ENCODE measurements around the gene LRRFIP2.
"Not testable (repeated sequence)": the region's sequence is repeated elsewhere in the genome, so short reads cannot be mapped to it uniquely, and the experiment has no call there.

The LRRFIP2 gene, protein sequence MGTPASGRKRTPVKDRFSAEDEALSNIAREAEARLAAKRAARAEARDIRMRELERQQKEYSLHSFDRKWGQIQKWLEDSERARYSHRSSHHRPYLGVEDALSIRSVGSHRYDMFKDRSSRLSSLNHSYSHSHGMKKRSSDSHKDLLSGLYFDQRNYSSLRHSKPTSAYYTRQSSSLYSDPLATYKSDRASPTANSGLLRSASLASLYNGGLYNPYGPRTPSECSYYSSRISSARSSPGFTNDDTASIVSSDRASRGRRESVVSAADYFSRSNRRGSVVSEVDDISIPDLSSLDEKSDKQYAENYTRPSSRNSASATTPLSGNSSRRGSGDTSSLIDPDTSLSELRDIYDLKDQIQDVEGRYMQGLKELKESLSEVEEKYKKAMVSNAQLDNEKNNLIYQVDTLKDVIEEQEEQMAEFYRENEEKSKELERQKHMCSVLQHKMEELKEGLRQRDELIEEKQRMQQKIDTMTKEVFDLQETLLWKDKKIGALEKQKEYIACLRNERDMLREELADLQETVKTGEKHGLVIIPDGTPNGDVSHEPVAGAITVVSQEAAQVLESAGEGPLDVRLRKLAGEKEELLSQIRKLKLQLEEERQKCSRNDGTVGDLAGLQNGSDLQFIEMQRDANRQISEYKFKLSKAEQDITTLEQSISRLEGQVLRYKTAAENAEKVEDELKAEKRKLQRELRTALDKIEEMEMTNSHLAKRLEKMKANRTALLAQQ

DNA sequence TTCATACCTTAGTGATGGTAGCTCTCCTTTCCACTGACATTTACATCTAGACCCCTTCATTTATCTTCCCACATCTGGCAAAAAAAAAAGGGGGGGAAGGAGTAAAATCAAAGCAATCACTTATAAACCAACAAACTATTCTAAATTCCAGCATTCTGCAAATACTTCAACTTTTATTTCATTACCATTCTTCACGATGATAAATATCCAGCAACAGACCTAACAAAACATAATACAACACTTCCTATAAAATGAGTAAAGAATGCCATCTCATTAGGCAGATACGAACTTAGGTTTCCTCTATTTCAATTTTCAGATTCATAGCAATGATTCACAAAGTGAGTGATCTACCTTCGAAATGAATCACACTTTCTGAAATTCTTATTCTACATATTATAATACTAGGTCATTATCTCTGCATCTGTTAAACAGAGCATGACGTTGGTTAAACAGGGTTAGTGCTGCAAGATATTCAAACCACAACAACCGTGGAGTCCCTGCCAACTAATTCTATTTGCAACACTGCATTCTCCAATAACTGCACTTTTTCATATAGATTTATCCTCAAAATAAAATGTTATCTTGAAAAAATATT, at the start of gene LRRFIP2:
LRRFIP2 (minus strand) TSS at position 51 of the 595 bp plus-strand sequence. CDS start 25,599 bp downstream, outside the sequence.
- DNase-seq (ENCODE audit: low read depth): no peak

- DNase-seq (ENCODE audit: low read depth): no peak
Observed at GRCh38 chr3:37223576-37223975, 49.2 kb upstream of the LRRFIP2 start.

DNA sequence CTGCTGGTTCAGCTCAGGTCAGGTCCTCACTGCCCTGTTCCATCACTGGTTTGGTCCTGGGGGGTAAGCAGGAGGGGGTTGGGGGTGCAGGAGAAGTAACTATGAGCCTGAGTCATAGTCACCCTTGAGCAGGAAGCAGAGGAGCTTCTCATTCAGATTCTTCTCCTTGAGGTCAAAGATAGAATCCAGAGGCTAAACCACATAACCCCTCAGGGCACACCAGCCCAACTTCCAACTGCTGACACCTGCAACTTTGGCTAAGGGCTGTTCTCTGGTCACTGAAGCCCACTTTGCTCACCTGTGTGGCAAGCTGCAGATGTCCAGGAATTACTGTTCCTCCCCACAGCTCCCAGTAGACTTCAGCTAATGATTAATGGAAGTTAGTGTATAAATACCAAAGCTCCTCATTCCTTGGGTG, 48.8 kb upstream of the LRRFIP2 start:
- no peak for DNase-seq (ENCODE audit: low read depth)

GRCh38 chr3:37222542-37222941, 48.2 kb upstream of the LRRFIP2 start:
- not testable (repeated sequence) for DNase-seq (ENCODE audit: low read depth)

DNA sequence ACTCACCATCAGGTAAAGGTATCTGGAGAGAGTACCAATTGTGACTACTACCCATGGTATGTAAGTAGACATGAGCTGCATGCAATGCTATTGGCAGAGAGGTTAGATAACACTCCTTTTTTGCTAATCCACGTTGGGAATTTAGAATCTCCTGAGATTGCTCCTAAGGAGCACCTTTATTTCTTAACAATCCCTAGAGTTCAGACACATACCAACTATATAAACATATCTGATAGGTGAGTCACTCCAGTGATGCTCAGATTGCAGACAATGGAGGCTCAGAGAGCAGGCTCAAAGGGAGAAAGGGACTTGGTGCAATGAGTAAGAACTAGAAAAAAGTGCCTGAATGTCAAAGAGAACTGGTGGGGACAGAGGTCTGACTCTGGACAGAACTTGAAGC, 47.0 kb upstream of the LRRFIP2 start:
- DNase-seq (ENCODE audit: low read depth): no peak

GRCh38 chr3:37219266-37219665, 44.9 kb upstream of the LRRFIP2 start:
- no peak for DNase-seq (ENCODE audit: low read depth)

DNA sequence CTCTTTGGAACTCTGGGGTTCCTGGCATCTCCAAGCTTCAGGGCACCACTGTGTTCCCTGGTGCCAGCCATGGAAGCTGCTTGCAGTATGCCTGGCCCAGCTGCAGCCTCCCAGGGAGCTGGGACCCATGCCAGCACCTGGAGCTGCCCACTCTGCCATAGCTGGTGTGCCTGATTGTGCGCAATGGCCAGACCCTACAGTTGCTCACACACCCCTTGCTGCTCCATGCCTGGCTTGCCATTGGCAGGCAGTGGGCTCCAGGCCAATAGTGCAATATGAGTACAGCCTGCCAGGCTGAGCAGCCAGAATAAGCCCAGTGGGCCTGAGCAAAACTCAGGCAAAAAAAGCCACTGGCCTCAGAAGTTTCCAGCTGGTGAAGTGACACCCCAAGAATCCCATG, 43.8 kb upstream of the LRRFIP2 start:
- DNase-seq (ENCODE audit: low read depth): no peak

GRCh38 chr3:37217098-37217849, 42.9 kb upstream of the LRRFIP2 start:
- no peak for DNase-seq (ENCODE audit: low read depth)

DNA sequence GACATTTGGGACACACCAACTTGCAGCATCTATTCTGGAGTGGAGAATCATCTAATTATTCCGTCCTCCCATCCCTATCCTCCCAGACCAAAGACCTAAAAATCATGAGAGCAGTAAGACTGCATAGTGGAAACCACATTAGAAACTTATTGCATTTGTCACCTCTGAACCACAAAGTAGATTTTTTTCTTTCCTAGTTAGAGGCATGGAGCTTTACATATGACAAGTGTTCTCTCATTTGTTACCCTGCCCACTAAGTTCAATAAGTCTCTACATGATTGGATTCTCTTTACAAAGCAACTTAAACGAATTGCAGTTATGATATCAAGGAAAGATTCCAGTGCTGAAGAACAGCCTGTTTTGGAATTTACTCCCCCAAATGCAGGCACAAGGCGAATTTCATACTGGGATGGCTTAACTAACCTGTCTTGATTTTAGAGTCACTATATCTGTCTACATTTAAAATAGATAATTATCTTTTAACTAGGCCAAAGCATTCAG, 42.3 kb upstream of the LRRFIP2 start:
- DNase-seq (ENCODE audit: low read depth): no peak

DNA sequence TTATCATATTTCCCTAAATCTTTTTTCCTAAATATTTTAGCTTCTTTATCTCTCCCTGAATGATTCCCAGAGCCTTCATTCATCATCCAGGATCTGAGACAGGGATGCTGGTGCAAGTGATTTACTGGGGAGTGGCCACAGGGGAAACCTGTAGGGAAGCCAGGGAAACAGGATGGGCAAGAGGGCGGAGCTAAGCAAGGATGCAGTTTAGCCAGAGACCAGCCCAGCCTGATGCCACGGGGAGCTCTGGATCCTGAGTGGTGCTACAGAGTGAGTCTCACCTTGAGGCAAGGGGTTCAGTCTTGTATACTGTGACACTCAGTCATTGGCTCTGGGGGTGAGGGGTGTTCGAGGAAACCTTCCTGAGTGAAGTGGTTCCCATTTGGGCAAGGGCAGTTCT, 39.7 kb upstream of the LRRFIP2 start:
- DNase-seq (ENCODE audit: low read depth): no peak

GRCh38 chr3:37210230-37210629, 35.8 kb upstream of the LRRFIP2 start:
- DNase-seq (ENCODE audit: low read depth): no peak

- not testable (repeated sequence) for DNase-seq (ENCODE audit: low read depth)
Observed at GRCh38 chr3:37208576-37208975, 34.2 kb upstream of the LRRFIP2 start.

DNA sequence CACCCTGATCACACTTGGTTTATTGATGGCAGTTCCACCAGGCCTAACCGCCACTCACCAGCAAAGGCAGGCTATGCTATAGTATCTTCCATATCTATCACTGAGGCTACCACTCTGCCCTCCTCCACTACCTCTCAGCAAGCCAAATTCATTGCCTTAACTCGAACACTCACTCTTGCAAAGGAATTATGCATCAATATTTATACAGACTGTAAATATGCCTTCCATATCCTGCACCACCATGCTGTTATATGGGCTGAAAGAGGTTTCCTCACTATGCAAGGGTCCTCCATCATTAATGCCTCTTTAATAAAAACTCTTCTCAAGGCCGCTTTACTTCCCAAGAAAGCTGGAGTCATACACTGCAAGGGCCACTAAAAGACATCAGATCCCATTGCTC, 33.6 kb upstream of the LRRFIP2 start:
- DNase-seq (ENCODE audit: low read depth): not testable (repeated sequence)

DNA sequence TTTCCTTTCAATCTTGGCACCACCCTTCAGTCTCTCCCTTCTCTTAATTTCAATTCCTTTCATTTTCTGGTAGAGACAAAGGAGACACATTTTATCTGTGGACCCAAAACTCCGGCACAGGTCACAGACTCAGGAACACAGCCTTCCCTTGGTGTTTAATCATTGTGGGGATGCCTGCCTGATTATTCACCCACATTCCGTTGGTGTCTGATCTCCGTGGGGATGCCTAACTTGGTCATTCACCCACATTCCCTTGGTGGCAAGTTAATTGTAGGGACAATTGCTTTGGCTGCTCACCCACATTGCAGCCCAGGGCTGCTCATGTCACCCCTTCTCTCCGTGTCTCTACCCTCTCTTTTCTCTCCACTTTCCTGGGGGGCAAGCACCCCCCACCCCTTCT, 31.7 kb upstream of the LRRFIP2 start:
- not testable (repeated sequence) for DNase-seq (ENCODE audit: low read depth)

DNA sequence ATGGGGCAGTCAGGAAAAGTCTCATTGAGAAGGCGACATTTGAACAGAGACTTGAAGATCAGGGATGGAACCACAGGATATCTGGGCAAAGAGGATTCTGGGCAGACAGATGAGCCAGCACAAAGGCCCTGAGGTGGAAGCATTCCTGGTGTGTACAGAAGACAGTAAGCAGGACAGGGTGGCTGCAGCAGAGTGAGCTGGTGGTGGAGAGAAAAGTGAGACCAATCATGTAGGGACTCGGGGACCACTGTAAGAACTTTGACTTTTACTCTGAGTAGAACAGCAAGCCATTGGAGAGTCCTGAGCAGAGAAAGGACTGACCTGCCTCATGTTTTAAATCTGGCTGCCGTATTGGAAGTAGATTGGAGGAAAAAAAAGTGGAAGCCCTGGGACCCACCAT, 29.9 kb upstream of the LRRFIP2 start:
- no peak for DNase-seq (ENCODE audit: low read depth)

DNA sequence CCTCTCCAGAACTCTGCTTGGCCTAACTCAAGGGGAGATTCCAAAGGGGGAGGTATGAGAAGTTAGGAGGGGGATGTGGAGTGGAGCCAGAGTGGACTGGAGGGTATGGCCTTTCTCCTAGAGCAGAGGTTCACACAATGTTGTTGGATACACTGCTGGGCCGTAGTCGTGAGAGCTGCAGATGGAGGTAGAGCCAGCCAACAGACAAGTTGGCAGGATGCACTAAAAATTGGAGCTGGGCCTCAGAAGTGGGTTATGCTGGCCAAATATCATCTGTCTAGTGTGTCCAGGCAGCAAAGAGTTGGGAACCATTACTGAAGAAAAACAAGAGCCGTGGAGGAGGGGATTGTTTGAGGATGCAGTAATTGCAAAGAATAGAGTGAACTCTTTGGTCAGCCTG, 27.7 kb upstream of the LRRFIP2 start:
- no peak for DNase-seq (ENCODE audit: low read depth)

DNA sequence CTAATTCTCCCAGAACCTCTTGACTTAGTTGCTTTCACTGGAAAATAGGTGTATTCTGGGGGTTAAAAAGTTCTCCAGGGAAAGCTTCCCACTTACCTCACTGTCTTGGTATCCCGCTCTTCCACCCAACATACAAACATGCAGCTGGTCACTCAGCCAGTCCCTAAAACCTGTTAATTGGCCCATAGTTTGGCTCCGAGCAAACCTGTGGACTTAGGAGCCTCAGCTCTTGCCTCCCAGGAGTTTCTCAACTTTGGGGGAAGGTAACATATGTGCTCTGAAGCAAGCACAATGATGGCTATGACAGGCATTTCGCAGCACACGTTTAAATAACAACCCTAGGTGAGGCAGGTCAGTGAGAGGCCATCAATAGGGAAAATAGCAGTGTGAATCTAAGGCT, 25.8 kb upstream of the LRRFIP2 start:
- no peak for DNase-seq (ENCODE audit: low read depth)

DNA sequence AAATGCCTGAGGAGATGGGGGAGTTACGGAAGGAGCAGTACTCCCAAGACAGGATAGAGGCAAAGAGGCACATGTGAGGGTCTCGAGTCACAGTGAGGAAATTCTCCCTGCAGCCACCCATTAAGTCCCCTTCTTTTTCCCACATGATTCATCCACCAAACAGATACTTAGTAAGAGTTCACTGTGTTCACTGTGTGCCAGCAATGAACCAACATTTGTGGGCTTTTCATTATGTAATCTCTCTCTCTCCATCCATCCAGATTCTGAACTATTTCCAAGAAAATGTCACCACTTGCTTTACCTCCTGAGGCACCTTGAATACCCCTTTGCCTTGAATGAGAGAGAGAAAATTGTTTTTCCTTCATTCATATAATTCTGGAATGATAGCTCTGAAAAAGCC, 24.6 kb upstream of the LRRFIP2 start:
- DNase-seq (ENCODE audit: low read depth): no peak

DNA sequence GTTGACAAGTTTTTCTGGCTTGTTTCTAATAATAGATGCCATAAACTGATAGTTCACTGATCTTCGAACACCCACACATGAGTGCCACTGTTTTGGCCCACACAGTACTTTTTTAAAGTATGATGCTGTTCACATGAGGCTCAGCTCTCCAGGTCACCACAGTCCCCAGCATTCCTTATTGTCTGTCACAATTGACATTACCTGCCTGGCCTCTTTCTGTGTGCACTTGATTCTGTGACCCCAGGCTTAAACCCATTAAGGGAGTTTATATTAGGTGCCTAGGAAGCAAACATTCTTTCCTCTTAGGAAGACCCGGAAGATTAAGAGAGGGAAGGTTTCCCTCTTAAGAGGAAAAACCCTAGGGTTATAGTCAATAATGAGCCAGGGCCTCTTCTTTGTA, 24.2 kb upstream of the LRRFIP2 start:
- no peak for DNase-seq (ENCODE audit: low read depth)

DNA sequence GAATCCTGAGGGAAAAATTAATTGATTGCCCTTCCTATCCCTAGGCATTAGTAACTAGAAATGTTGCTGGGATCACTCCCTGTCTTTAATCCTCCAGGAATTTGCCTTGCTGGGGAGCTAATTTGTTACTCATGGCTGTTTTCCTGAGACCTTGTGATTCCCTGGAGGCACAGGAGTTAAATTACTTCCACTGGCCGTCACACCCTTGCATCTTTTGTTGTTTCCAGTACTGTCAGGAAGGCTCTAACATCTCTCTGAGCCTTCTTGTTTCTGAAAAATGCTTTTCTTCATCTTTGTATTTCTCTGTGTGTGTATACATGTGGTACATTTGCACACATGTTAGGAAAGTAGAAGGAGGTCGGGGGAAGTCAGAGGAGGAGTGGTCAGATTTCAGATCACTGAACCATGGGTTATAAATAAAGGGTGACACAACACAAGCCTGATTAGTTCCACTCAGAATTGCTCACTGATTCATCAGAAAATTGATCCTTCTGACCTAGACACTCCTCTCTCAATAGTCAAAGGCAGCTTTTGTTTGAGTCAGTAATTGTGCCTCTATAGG, 23.5 kb upstream of the LRRFIP2 start:
- no peak for DNase-seq (ENCODE audit: low read depth)

- no peak for DNase-seq (ENCODE audit: low read depth)
Observed at GRCh38 chr3:37194533-37194932, 20.2 kb upstream of the LRRFIP2 start.

- no peak for DNase-seq (ENCODE audit: low read depth)
Observed at GRCh38 chr3:37190667-37191066, 16.3 kb upstream of the LRRFIP2 start.
